NCI-H345 treated with DMSO at 0.1 percent for 48 hours (cell line): ENCODE measurements around the gene DNMBP.
"Not testable (repeated sequence)": the region's sequence is repeated elsewhere in the genome, so short reads cannot be mapped to it uniquely, and the experiment has no call there.

Source experiments
- DNase-seq: peaks from one replicate; lab custom pipeline; 2025; ENCODE audit not compliant: unreplicated experiment; lab: John Stamatoyannopoulos, UW

DNMBP gene

DNA sequence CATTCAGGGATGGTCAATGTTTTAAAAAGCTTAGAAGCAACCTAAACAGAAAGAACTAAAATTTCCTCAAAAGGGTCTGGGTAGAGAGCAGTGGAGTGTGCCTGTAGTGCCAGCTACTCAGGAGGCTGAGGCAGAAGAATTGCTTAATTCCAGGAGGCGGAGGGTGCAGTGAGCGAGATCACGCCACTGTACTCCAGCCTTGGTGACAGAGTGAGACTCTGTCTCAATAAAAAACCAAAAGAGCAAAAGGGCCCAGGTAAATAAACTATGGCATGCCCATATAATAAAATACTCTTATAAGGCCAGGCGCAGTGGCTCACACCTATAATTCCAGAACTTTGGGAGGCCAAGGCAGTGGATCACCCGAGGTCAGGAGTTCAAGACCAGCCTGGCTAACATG lies 93.0 kb downstream of the DNMBP start:
- no peak for DNase-seq

DNA sequence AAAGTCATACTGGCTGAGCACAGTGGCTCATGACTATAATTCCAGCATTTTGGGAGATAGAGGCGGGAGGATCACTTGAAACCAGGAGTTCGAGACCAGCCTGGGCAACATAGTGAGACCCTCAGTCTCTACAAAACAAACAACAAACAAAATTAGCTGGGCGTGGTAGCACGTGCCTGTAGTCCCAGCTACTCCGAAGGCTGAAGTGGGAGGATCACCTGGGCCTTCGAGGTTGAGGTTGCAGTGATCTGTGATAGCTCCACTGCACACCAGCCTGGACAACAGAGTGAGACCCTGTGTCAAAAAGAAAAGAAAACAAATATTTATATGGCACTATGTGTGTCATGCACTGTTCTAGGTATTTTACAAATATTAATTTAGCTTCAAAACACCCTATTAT lies 94.3 kb downstream of the DNMBP start:
- no peak for DNase-seq

DNA sequence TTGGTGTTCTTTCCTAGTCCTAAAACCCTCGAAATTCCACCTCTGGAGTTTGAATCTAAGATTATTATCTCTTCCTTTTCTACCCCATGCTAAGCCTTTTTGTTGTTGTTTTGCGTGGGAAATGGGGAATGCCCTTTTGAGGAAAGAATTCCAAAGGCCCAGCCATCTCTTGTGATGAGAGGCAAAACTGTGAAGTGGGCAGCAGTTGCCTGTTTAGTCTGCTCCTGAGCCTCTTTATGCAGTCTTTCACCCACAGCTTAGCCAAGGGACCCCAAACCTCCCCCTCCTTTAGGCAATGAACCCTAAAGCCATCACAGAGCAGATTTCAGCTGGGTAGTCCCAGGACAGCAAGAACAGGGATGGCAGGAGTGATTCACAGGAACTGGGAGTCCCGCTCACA lies 95.5 kb downstream of the DNMBP start:
- no peak for DNase-seq

DNA sequence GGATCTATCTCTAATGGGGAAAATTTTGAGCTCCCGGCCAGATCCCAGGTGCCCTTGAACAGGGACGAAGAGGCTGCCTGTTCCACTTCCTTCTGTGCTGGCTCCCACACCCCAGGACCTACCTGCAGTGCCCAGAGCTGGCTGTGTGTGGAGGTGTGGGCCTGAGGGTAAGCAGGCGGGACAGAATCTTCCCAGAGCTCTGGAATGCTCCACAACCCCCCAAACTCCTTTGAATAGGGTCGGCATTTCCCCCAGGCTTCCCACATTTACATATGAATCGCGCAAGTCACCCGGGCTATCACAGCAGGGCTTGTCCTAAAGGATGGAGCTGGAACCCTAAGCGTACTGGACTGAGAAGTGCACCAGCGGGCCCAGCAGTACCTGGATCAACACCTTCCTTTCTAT lies 95.9 kb downstream of the DNMBP start:
- DNase-seq, result no peak

DNA sequence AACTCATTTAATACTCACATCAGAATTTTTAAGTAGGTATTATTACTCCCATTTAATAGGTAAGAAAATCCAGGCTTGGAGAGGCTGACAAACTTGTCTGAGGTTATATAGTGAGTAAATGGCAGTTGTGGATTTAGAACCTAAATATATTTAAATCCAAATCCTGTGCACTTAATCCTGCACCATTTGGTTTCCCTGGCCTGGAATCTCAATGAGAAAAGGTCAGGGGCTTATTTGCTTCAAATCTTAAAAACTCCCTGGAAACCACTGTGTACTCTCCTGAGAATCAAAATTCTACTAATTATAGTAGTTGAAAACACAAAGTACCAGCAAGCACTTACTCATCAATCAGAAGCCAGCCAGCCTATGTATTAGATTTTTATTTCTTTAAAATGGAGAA lies 97.7 kb downstream of the DNMBP start:
- DNase-seq, result no peak

DNA sequence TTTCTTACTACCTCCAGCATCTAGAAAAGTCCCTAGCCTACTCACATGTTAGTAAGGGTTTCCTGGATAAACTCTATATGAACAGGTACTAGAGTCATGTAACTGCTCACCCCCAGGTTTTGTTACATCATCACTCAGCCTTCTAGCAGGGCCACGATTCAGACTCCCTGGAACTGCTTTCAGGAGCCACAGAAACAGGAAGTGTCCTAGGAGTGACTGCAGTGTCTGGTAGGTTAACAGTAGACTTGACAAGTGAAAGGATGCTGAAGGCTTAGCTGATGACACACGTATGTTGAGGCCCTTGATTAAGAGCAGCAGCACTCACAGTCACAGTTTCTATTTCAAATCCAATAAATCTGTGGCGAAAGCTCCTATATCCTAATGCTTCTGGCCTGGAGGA lies 101.2 kb downstream of the DNMBP start:
- no peak for DNase-seq

DNA sequence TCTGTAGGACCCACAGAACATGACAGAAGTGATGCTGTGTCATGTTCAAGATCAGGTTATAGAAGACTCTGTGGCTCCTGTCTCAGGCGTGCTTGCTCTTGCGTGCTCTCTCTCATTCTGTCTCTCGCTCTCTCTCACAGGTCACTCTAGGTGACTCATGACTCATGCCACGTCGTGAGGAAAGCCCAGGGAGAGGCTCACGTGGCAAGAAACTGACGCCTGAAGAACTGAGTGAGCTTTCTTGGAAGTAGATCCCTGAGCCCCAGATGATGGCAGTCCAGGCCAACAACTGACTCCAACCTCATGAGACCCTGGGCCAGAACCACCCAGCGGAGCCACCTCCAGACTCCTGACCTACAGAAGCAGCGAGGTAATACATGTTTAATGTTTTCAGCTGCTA lies 103.3 kb downstream of the DNMBP start:
- no peak for DNase-seq

DNA sequence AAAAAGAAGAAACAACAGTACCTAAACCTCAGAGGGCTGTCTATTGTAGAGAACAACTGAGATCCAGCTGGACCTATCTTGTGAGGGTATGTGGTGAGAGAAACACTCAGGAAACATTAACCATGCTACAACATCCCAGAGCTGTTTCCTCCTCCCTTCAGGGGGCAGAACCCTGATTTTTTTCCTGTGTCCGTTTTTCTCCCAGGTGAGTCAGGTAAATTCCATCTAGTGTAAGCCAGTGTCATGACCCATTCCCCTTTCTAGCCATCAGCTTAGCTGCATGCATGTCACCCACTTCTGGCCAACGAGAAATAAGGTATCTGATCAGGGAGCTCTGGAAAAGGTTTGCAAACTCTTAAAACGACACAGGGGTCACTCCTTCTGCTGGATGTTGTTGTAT lies 103.8 kb downstream of the DNMBP start:
- DNase-seq, result no peak

DNA sequence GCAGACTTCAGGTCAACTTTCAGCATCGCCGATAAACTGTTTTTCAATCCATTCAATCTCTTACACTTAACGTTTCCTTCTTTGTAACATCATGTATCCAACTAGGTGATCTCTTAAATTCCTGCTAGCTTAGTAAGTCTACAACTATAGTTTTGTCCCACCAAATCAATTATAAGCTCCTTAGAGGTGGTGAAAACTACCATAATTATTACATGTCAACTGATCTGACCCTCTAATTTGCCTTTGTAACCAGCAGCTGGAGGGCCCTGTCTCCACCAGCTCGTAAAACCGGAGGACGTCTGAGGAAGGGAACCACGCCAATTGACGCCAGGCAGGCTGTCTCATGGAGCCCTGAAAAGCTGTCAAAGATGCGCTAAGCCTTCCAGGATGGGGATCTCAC lies 113.9 kb downstream of the DNMBP start:
- DNase-seq, result no peak

DNA sequence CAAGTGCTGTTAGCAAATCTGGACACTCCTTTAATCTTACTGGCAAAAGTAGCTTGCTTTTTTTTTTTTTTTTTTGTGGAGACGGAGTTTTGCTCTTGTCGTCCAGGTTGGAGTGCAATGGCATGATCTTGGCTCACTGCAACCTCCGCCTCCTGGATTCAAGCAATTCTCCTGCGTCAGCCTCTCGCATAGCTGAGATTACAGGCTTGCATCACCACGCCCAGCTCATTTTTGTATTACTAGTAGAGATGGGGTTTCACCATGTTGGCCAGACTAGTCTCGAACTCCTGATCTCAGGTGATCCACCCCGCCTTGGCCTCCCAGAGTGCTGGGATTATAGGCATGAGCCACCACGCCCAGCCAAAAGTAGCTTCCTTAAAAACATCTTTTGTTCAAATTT lies 114.7 kb downstream of the DNMBP start:
- DNase-seq, result not testable (repeated sequence)

DNA sequence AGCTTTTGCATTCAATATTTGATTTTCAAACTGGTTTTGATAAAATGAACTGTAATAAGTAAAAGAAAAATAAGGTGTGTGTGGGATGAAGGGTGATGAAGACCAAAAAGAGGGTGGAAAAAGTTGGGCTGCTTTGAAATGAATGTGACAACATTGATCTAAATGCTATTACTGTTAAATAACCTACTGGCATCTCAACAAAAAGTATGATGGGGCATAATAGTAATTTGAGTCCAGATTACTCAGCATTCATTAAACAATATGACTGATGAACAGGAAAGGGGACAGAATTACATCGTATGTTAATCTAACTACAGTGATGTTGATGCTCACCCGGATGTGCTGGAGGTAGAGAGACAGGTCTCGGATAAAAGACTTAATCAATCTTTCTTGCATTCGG lies 115.1 kb downstream of the DNMBP start:
- DNase-seq, result no peak

DNA sequence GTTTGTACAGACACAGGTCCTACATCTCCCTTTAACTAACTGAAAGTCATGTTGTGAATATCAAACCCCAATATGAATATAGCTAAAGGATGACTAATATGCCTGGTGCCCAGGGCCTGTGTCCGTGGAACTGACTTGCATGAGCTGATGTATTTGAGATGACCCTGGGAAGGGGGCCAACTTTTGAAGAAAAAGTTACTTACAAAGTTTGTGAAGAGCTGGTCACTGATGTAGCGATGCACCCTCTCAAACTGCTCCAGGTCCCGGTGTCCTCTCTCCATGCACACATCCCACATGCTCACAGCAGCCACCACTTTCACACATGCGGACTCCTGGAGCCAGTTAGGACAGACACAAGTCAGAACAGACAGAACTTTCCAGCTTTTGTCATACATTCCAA lies 121.1 kb downstream of the DNMBP start:
- no peak for DNase-seq

DNA sequence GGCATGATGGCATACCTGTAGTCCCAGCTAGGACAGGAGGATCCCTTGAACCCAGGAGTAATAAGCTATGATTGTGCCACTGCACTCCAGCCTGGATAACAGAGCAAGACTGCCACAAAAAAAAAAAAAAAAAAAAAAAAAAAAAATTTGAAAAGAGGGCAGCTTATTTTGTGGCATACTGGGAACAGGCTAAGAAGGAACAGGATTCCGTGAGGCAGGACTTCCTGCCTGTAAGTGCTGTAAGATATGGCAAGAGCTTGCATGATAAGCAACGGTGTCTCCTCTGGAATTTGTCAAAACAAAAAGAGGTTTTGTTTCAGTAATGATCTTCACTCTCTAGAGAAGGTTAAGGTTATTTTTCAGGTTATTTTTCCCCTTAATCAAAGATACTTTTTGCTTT lies 126.2 kb downstream of the DNMBP start:
- no peak for DNase-seq

DNA sequence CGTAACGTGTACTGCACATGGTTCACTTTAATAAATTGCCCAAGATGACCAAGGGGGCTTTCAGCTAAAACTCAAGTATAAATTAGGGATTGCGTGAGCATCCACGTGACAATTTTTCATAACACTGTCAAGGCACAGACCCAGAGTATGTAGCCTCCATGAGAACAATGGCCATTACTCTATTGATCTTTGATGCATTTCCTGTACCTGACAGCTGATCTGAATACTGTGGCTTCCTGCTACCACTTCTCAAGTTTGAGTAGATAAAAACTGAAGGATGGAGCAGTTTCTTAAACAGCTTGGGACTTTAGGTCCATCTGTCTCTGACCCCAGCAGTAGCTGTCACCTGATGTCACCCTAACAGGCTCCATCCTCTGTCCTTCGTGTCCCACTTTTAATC lies 128.4 kb downstream of the DNMBP start:
- no peak for DNase-seq

DNA sequence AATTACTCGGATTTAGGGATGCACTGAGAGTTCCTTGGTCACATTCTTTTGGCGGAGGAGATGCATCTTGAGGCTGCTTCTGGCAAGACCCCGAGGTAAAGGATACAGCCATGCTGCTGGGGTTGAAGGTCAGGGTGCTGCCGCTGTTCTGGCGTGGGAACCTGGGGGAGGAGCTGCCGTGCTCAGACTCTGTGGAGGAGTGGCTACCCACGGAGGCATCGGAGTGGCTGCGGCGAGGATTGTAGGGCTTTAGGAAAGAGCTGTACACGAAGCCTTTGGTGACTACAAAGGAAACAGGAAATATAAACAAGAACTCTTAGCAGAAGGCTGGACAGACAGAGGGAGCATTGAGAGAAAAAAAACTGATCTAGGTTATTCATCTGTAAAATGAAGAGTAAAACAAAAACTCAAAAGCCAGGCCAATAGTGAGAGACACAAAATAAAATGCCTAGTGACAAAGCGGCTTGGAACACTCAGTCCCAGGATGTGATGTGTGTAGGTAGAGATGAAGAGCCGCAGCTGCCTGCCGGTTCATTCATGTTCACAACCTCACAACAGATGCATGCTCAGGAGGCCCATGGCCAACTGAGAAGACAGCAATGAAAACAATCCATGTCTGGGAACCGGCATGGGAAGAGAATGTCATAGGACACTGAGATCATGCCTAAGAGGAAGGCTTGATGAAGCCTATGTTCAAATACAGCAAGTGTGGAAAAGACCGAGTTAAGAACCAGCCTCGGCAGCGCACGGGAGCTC lies 129.5 kb downstream of the DNMBP start:
- no peak for DNase-seq

DNA sequence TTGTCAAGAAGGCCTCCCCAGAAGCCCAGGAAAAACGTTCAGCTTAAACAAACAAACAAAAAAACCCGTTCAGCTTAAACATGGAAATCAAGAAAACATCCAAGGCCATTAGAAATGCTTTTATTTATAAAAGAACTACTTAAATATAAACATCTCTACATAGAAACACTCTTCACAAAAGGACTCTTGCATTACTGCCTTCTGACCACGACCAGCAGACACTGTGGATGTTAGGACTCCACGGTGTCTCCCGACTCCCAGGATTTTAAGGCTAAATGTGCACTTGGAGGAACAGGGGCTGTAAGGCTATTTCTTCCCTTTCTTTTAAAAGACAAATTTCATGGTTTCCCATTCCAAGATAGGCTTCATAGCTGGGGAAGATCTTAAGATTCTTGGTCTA lies 134.3 kb downstream of the DNMBP start:
- DNase-seq, result no peak

DNA sequence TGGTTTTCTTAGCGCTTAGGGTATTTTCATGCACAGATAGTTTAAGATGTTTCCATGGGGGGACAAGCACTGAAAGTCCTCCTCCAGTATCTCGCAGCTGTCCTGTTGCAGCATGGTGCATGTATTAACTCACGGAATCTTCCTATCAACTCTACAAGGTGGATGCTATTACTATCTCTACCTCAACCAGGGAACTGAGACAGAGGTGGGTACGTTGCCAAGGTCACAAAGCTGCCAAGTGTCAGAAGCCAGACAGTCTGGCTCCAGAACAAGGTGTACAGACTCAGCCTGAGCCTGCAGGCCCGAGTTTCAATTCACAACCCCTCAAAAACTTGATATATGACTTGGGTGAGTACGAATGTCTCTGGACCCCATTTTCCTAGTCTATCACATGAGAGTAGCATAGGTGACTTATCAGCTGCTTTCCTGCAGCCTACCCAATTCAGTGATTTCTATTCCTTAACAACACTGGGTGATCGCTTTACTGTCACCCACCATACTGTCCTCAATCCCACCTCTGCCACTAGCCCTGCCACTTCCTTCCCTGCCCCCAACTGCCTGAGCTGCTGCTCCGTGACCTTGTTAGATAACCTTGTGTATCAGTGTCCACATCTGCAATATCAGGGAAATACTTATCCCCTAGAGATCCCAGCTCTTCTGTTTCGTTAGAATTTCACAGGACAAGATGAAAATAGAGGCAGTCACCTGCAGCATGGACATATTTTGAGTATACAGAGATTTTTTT lies 135.2 kb downstream of the DNMBP start:
- DNase-seq, result no peak

DNA sequence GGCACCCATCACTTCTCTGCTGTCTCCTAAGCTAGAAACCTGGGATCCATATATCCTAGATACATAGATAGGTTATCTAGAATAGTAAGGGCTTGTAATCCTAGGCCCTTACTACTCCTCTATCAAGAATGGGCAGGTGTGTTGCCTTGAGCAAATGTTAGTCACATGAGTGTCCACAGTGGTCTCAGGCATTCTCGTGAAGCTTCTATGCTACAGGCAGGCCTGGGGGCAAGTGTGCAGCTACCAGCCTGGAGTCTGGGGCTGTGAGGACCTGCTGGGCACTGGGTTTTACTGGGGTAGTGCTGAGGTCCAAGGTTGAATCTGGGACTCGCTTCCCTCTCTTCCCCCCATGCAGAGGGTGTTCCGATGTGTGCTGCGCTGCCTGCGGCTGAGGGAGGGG lies 135.9 kb downstream of the DNMBP start:
- DNase-seq, result no peak

DNA sequence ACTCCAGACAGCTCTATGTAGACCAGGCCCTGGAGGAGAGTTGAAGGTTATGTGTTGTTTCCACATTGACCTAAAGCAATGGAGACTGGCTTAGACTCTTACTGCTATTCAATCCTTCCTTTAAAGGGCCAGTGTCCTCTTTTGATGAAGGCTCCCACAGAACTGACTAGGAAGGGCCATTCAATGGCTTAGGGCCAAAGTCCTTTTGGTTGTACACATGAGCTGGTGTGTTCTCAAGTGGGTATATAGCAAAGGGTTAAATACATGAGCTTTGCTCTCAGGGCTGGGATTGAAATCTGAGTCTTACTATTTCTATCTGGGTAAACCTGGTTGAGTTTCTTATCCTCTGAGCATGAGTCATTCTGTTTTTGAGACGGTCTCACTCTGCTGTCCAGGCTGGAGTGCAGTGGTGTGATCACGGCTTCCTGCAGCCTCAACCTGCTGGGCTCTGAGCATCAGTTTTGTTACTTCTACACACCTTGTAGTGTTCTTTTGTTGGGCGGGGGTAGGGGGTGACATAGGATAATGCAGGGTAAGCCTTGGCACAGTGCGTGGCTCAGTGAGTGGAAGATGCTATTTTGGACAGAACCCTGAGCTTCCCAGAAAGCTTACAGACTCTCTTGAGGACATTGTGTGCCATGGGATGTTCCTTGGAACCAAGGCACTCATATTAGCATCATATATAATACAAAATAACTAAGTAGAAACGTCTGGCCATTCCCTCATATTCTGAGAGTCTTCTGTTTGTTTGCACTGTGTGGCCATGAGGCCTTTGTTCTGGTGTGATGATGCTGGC lies 137.2 kb downstream of the DNMBP start:
- DNase-seq, result no peak

DNA sequence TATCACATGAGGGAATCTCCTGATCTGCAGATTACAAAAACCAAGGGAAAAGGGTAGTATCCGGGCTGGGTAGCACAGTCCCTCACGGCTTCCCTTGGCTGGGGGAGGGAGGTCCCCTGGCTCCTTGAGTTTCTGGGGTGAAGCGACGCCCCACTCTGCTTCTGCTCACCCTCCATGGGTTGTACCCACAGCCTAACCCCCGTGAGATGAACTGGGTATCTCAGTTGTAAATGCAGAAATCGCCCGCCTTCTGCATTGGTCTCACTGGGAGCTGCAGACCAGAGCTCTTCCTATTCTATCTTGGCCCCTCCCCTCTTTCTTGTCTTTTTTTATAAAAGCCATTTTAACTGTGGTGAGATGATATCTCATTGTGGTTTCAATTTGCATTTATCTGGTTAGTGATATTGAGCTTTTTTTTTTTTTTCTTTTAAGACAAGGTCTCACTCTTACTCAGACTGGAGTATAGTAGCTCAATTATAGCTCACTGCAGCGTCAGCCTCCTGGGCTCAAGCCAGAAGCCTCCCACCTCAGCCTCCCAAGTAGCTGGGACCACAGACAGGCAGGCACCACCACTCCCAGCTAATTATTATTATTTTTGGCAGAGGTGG lies 139.5 kb downstream of the DNMBP start:
- DNase-seq, result no peak

DNA sequence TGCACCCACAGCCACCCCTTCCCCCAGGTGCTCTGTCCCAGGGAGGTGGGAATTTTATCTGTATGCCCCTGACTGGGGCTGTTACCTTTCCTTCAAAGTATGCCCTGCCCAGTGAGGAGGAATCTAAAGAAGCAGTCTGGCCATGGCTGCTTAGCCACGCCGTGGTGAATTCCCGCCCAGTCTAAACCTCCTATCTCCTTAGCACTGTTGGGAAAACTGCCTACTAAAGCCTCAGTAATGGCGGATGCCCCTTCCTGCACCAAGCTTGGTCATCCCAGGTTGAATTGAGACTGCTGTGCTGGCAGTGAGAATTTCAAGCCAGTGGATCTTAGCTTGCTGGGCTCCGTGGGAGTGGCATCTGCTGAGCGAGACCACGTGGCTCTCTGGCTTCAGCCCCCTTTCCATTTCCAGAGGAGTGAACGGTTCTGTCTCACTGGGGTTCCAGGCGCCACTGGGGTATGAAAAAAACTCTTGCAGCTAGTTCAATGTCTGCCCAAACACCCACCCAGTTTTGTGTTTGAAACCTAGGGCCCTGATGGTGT lies 140.1 kb downstream of the DNMBP start:
- no peak for DNase-seq
